Diencephalon (tissue), 1 donor: ENCODE data around the gene NDUFA3. TPM values are rescaled to one million over a fixed set of nuclear protein-coding genes. Genes with fewer than 3 reads are reported as not detected.

Experiments used
- total RNA-seq: library from RNA; depleted of rRNA; stranded (reverse); fragments of >200 nt; gene quantifications from one replicate; pipeline ENCODE4 v1.2.3, GENCODE V29; 2014

Gene NDUFA3
- 13.1 TPM for total RNA-seq

GRCh38 chr19:54102421-54103169 lies at the start of gene NDUFA3:
Gene NDUFA3, plus strand, starts transcription at chr19:54102855. Its CDS starts 24 bp downstream, at chr19:54102879.

GRCh38 chr19:54063350-54064116 lies 39.1 kb upstream of the NDUFA3 start, which contains the start of gene VSTM1:
Gene VSTM1, minus strand, starts transcription at chr19:54063897. Its CDS starts 120 bp downstream, at chr19:54063777.

GRCh38 chr19:54081032-54081431 lies 21.6 kb upstream of the NDUFA3 start, which contains the start of gene TARM1:
Gene TARM1, minus strand, starts transcription at chr19:54081365. Its CDS starts 25 bp downstream, at chr19:54081340.

GRCh38 chr19:54100561-54100960 lies 2.1 kb upstream of the NDUFA3 start, which contains the start of gene OSCAR:
Gene OSCAR, minus strand, starts transcription at chr19:54100803. Its CDS starts 11 bp downstream, at chr19:54100792.

GRCh38 chr19:54115109-54116063 lies 12.7 kb downstream of the NDUFA3 start, which contains the start of the genes PRPF31 and TFPT:
Gene PRPF31, plus strand, starts transcription at chr19:54115754. Its CDS starts 2,525 bp downstream, at chr19:54118279.
Gene TFPT, minus strand, starts transcription at chr19:54115657. Its CDS starts 388 bp downstream, at chr19:54115269.

GRCh38 chr19:54137699-54138488 lies 35.2 kb downstream of the NDUFA3 start, which contains the start of gene CNOT3:
Gene CNOT3, plus strand, starts transcription at chr19:54137762. Its CDS starts 5,217 bp downstream, at chr19:54142979.

Other genes with a start within 250 kb of the NDUFA3 start
- 6.7 TPM for gene MYADM, start 235.0 kb upstream of the NDUFA3 start, total RNA-seq
- gene PRKCG, start 220.7 kb upstream of the NDUFA3 start, total RNA-seq = 5.8 TPM
- gene CACNG7, start 193.6 kb upstream of the NDUFA3 start, total RNA-seq = 14.1 TPM
- gene CACNG8, start 139.9 kb upstream of the NDUFA3 start, total RNA-seq = 7.4 TPM
- 0.92 TPM for gene CACNG6, start 111.2 kb upstream of the NDUFA3 start, total RNA-seq
- gene VSTM1, start 39.0 kb upstream of the NDUFA3 start, total RNA-seq = 0.23 TPM
- gene TARM1, start 21.5 kb upstream of the NDUFA3 start, total RNA-seq = not detected
- 0.46 TPM for gene OSCAR, start 2.1 kb upstream of the NDUFA3 start, total RNA-seq
- gene TFPT, start 12.8 kb downstream of the NDUFA3 start, total RNA-seq = 11.5 TPM
- gene PRPF31, start 12.9 kb downstream of the NDUFA3 start, total RNA-seq = 31.6 TPM
- gene CNOT3, start 34.9 kb downstream of the NDUFA3 start, total RNA-seq = 6.0 TPM
- gene LENG1, start 56.9 kb downstream of the NDUFA3 start, total RNA-seq = 5.3 TPM
- gene TMC4, start 70.3 kb downstream of the NDUFA3 start, total RNA-seq = 0.46 TPM
- gene MBOAT7, start 86.7 kb downstream of the NDUFA3 start, total RNA-seq = 49.6 TPM
- 30.2 TPM for gene TSEN34, start 88.5 kb downstream of the NDUFA3 start, total RNA-seq
- 1,605 TPM for gene RPS9, start 98.0 kb downstream of the NDUFA3 start, total RNA-seq
- gene LILRB3, start 120.2 kb downstream of the NDUFA3 start, total RNA-seq = 0.92 TPM
- 0.23 TPM for gene LILRA6, start 139.9 kb downstream of the NDUFA3 start, total RNA-seq
- gene LILRB5, start 154.4 kb downstream of the NDUFA3 start, total RNA-seq = 0.23 TPM
- 0.46 TPM for gene LILRB2, start 178.3 kb downstream of the NDUFA3 start, total RNA-seq
- 0.92 TPM for gene LILRA5, start 210.3 kb downstream of the NDUFA3 start, total RNA-seq
- 0.23 TPM for gene LILRA4, start 236.3 kb downstream of the NDUFA3 start, total RNA-seq